ENCODE data around the gene RNU2-1.

Gene RNU2-1

GRCh38 chr17:43224146-43224705 is 9.6 kb downstream of the RNU2-1 start:
- H3K4me3 ChIP-seq (ENCODE audit: low read length): no peak overlapping the region
- no peak for TF ChIP-seq CTCF (IDR thresholded peaks at IDR 0.05; ENCODE audit: insufficient read depth, low read depth, low read length, missing control alignments)
- DNase-seq (ENCODE audit: low read depth): no peak

GRCh38 chr17:43220511-43221125 is 13.2 kb downstream of the RNU2-1 start:
- DNase-seq (ENCODE audit: low read depth): no peak
- TF ChIP-seq CTCF (IDR thresholded peaks at IDR 0.05; ENCODE audit: insufficient read depth, low read depth, low read length, missing control alignments): no peak
- H3K4me3 ChIP-seq (ENCODE audit: low read length): no peak overlapping the region

GRCh38 chr17:43219746-43220380 is 13.9 kb downstream of the RNU2-1 start:
- TF ChIP-seq CTCF (IDR thresholded peaks at IDR 0.05; ENCODE audit: insufficient read depth, low read depth, low read length, missing control alignments): no peak
- H3K4me3 ChIP-seq (ENCODE audit: low read length): no peak overlapping the region
- DNase-seq (ENCODE audit: low read depth): no peak

- no peak for TF ChIP-seq CTCF (IDR thresholded peaks at IDR 0.05; ENCODE audit: insufficient read depth, low read depth, low read length, missing control alignments)
- no peak overlapping the region for H3K4me3 ChIP-seq (ENCODE audit: low read length)
- DNase-seq (ENCODE audit: low read depth): no peak
Measured at GRCh38 chr17:43219001-43219400, 14.8 kb downstream of the RNU2-1 start.

GRCh38 chr17:43217614-43218087 is 16.1 kb downstream of the RNU2-1 start:
- no peak for TF ChIP-seq CTCF (IDR thresholded peaks at IDR 0.05; ENCODE audit: insufficient read depth, low read depth, low read length, missing control alignments)
- DNase-seq (ENCODE audit: low read depth): no peak
- no peak overlapping the region for H3K4me3 ChIP-seq (ENCODE audit: low read length)

GRCh38 chr17:43216762-43217613 is 16.8 kb downstream of the RNU2-1 start:
- TF ChIP-seq CTCF (IDR thresholded peaks at IDR 0.05; ENCODE audit: insufficient read depth, low read depth, low read length, missing control alignments): no peak
- H3K4me3 ChIP-seq (ENCODE audit: low read length): no peak overlapping the region
- DNase-seq (ENCODE audit: low read depth): no peak
